ENCODE data around the gene TCF7L1. TPM values are rescaled to one million over a fixed set of nuclear protein-coding genes. Genes with fewer than 3 reads are reported as not detected.

TCF7L1 gene, protein sequence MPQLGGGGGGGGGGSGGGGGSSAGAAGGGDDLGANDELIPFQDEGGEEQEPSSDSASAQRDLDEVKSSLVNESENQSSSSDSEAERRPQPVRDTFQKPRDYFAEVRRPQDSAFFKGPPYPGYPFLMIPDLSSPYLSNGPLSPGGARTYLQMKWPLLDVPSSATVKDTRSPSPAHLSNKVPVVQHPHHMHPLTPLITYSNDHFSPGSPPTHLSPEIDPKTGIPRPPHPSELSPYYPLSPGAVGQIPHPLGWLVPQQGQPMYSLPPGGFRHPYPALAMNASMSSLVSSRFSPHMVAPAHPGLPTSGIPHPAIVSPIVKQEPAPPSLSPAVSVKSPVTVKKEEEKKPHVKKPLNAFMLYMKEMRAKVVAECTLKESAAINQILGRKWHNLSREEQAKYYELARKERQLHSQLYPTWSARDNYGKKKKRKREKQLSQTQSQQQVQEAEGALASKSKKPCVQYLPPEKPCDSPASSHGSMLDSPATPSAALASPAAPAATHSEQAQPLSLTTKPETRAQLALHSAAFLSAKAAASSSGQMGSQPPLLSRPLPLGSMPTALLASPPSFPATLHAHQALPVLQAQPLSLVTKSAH
- polyA plus RNA-seq (2013, experiment 1 of 2; ENCODE audit: insufficient read length): 35.4 TPM
- 46.4 TPM for polyA plus RNA-seq (2013, experiment 2 of 2; ENCODE audit: insufficient read length)

DNA sequence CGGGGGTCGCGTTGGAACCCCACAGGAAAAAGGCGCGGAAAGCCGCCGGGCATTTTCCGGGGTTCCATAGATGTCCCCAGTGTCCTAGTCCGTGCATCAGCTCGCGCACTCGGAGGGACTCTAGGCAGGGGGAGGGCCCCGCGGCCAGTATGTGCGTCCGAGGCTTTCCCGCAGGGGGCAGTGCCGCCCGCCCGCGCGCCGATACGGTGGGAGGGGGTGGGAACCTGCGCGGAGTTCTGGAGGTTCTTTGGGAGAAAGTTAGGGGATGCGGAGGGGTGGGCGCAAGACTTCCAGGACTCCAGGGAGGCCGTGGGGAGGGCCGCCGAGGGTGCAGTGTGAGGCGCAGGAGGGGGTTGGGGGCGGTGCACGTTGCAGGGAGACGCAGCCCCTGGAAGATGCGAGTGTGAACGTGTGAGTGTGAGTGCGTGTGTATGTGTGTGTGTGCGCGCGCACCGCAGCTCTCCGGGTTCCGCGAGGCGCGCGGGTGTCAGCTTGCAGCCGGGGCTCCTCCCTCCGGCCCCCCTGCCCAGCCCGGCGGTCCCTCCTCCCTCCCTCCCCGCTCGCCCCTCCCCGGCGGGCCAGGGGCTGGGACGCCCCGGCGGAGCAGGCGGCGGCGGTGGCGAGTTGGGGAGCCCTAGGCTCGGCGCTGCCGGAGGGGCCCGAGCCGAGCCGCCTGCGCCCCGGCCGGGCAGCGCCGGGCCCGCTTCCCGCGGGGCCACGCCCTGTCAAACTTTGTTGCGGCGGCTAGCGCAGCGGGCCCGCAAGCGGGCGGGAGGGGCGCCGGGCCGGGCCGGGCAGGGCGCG, at the start of gene TCF7L1:
Gene TCF7L1 (plus strand): TSS at position 559 of the 804 bp plus-strand sequence. CDS start 293 bp downstream, outside the sequence.
- DNase-seq: peak; percentile 88

DNA sequence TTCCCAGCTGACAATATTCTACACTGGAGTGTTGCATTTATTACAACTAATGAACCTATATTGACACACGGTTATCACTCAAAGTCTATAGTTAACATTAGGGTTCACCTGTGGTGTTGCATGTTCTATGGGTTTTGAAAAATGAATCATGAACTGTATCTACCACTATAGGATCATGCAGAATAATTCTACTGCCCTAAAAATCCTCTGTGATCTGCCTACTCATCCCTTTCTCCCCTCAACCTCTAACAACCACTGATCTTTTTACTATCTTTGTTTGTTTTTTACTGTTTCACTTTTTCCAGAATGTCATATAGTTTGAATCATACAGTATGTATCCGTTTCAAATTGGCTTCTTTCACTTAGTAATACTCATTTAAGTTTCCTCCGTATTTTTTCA, 47.6 kb upstream of the TCF7L1 start:
- DNase-seq: no peak

DNA sequence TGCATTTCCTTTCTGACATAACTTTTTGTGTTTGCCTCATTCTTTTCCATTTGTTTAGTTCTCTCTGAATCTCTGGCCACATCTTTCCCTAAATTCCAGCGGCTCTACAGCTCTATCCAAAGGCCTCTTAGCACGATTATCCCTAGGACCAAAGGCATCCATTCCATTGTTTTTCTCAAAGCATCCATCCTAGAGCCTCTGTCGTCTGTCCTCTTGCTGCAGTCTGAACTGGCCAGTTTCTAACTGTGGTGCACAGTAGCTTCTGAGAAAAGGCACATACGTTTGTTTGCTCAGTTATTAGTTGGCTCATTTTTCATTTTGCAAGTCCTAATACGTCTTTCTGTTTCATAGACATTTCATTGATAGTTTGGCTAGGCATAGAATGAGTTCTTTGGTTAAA, 45.7 kb upstream of the TCF7L1 start:
- DNase-seq: no peak

DNA sequence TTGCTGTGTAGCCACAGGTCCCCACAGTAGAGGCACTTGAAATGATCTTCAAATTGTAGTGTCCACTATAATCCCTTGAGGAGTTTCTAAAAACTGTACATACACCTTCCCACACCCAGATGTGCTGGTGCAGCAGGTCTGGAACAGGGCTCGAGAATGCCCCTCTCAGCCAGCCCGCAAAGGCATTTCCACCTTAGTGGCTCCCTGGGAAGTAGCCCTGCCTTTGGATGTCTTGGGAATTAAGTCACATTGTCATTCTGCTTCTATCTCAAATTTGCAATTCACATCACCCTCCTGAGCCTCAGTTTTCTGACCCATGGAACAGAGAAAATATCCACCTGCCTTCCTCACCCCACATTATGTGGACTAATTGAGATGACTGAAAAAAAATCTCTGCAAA, 44.3 kb upstream of the TCF7L1 start:
- DNase-seq: no peak

DNA sequence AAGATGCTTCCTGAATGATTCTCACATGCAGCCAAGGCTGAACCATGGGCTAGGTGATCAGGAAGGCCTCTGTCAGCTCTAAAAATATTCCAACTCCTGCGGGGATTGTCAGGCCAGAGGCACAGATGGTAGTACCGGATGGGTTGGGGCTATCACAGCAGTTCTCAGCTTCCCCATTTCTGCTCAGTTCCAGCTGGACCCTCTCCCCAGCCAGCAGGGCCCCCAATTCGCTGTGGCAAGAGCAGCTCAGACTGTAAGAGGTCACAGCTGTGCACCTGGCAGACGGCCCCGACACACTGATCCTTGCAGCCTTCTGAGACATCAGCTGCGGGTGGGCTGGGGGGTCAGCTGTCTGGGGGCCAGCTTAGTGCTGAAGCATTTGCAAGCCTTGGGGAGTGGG, 43.6 kb upstream of the TCF7L1 start:
- no peak for DNase-seq

GRCh38 chr2:85091838-85092237, 41.4 kb upstream of the TCF7L1 start:
- no peak for DNase-seq

DNA sequence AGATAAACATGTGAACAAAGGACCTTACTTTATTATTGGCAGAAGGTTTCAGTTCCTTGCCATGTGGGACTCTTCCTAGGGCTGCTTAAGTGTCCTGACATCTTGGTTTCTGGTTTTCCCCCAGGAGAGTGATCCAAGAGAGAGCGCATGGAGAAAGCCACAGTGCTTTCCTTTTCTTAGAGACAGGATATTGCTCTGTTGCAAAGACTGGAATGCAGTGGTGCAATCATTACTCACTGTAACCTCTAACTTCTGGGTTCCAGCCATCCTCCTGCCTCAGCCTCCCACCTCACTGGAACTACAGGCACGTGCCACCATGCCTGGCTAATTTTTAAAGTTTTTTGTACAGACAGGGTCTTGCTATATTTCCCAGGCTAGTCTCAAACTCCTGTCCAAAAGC, 38.1 kb upstream of the TCF7L1 start:
- peak; percentile 15 for DNase-seq

DNA sequence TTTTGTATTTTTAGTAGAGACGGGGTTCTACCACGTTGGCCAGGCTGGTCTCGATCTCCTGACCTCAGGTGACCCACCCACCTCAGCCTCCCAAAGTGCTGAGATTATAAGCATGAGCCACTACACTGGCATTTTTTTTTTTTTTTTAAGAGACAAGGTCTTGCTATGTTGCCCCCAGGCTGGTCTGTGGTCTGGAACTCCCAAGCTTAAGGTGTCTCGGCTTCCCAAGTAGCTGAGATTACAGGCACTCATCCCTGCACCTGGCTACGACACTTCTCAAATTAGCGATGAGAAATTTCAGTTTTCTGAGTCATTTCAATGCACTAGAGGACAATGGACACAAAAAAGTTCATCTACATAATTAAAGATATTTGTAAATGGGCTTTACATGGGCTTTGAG, 36.6 kb upstream of the TCF7L1 start:
- no peak for DNase-seq

DNA sequence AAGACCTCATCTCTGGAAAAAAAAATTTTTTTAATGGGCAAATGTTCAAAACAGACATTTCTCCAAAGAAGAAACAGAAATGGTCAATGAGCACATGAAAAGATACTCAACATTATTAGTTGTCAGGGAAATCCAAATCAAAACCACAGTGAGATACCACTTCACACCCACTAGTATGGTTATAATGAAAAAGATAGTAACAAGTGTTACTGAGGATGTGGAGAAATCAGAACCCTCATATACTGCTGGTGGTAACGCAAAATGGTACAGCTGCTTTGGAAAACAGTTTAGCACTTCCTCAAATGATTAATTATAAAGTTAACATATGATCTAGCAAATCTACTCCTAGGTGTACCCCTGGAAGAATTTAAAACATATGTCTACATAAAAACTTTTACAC, 29.0 kb upstream of the TCF7L1 start:
- DNase-seq: no peak

- DNase-seq: peak; percentile 74
Measured at GRCh38 chr2:85106489-85107180, 26.6 kb upstream of the TCF7L1 start.

GRCh38 chr2:85110991-85111560, 22.1 kb upstream of the TCF7L1 start:
- DNase-seq: no peak

GRCh38 chr2:85111819-85112281, 21.3 kb upstream of the TCF7L1 start:
- DNase-seq: no peak

- no peak for DNase-seq
Measured at GRCh38 chr2:85112906-85113625, 20.1 kb upstream of the TCF7L1 start.

DNA sequence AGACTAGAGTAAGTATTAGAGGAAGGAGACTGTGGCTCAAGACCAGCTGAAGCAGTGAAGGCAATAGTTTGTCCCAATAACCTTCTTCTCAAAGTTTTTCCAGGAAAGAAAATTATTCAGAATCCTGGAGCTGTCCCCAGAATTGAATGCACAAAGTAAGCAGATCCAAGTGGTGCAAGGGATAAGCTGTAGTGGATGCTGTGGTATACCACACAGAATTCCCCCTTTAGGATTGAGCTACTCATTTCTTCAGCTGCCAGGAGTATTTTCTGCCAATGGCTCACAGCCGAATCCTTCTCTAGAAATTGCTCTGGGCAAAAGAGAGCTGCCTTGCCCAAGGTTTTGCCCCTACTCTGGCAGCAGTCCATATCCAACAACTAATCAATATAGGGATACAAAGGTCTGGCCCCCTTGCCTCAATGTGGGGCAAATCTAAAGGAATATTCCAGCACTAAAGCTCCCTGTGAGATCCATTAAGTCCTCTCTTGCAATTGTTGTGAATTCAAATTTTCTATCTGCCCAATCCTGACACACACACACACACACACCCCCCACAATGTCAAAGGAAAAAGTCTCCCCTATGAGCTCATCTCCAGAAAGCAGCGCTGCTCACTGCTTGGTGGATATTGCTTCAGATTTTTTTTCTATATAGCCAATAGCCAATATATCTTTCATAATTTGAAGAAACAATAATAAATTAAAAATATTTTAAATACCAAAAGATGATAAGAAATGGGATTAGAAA, 18.4 kb upstream of the TCF7L1 start:
- no peak for DNase-seq

DNA sequence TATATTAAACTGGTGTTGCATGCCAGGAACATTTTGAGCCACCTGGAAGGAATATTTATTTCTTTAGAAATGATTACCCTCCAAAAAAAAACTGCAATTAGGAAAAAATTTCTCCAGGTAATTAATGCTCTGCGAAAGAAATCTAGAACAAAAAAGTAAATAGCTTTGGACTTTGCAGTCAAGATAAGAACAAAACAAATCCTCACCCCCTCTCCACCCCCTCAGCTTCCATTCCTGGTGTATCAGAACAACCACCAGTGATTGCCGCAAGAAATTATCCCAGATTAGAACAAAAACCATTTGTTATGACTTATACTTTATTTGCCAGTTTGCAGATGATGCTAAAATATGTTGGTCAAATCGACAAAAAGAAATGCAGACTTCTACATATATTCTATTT, 17.0 kb upstream of the TCF7L1 start:
- DNase-seq: no peak

- DNase-seq: no peak
Measured at GRCh38 chr2:85119900-85120299, 13.3 kb upstream of the TCF7L1 start.

GRCh38 chr2:85120363-85120762, 12.8 kb upstream of the TCF7L1 start:
- DNase-seq: no peak

DNA sequence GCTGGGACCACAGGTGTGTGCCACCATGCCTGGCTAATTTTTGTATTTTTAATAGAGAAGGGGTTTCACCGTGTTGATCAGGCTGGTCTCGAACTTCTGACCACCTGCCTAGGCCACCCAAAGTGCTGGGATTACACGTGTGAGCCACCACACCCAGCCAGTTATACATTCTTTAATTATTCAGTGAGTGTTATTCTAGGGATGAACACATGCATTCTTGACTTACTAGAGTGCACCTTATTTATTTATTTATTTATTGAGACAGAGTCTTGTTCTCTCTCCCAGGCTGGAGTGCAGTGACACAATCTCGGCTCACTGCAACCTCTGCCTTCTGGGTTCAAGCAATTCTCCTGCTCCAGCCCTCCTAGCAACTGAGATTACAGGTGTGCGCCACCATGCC, 6.7 kb upstream of the TCF7L1 start:
- peak; percentile 28 for DNase-seq

GRCh38 chr2:85129861-85130260, 3.3 kb upstream of the TCF7L1 start:
- no peak for DNase-seq

- DNase-seq: no peak
Measured at GRCh38 chr2:85130407-85130806, 2.8 kb upstream of the TCF7L1 start.

DNA sequence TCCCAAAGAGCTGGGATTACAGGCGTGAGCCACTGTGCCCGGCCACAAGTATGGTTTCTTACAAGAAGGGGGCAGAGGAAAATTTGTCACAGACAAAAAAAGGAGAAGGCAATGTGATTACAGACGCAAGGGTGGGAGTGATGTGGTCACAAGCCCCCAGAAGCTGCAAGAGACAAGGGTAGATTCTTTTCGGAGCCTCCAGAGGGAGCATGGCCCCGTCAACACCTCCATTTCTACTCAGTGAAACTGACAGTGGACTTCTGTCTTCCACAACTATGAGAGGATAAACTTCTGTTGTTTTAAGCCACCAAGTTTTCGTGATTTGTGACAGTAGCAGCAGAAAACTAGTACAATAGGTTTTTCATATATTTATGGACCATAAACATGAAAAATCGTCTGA, 2.1 kb upstream of the TCF7L1 start:
- peak; percentile 56 for DNase-seq
